KMS-11 (cell line): ENCODE data around the gene SLC1A7.

ENCODE experiments used
- H2AFZ ChIP-seq: fragments of 200-600 bp; sonication (generic); 2 replicates; pipeline ENCODE4 v1.6.1; 2016; ENCODE audit warnings: antibody characterized with exemption, mixed run types, low read depth
- H3K27ac ChIP-seq: fragments of 200-600 bp; sonication (generic); 2 replicates; pipeline ENCODE4 v1.6.1; 2016; ENCODE audit warnings: mild to moderate bottlenecking, mixed run types
- H3K27me3 ChIP-seq: fragments of 200-600 bp; sonication (generic); 2 replicates; pipeline ENCODE4 v1.6.1; 2017; ENCODE audit warnings: mild to moderate bottlenecking, low read depth, mixed run types, moderate library complexity; ENCODE audit not compliant: insufficient read depth
- H3K36me3 ChIP-seq: fragments of 200-600 bp; sonication (generic); 2 replicates; pipeline ENCODE4 v1.6.1; 2017; ENCODE audit warnings: mild to moderate bottlenecking, mixed run types; ENCODE audit not compliant: insufficient read depth
- H3K4me1 ChIP-seq: fragments of 200-600 bp; sonication (generic); 2 replicates; pipeline ENCODE4 v1.6.1; 2016; ENCODE audit warnings: mild to moderate bottlenecking, low read depth, mixed run types; ENCODE audit not compliant: poor library complexity, severe bottlenecking
- H3K4me2 ChIP-seq: fragments of 200-600 bp; sonication (generic); 2 replicates; pipeline ENCODE4 v1.7.0; 2016; ENCODE audit warnings: mild to moderate bottlenecking, mixed run types
- H3K4me3 ChIP-seq: fragments of 200-600 bp; sonication (generic); IDR thresholded peaks from 2 replicates; pipeline ENCODE4 v1.6.1; 2017; ENCODE audit warnings: low read depth, low read length, mixed read lengths; ENCODE audit not compliant: insufficient read depth
- H3K79me2 ChIP-seq: fragments of 200-600 bp; sonication (generic); 2 replicates; pipeline ENCODE4 v1.6.1; 2016; ENCODE audit warnings: low read depth, mixed run types; ENCODE audit not compliant: insufficient read depth
- H3K9ac ChIP-seq: fragments of 200-600 bp; sonication (generic); 2 replicates; pipeline ENCODE4 v1.6.1; 2016; ENCODE audit warnings: mild to moderate bottlenecking, mixed run types
- H4K20me1 ChIP-seq: fragments of 200-600 bp; sonication (generic); 2 replicates; pipeline ENCODE4 v1.6.1; 2016; ENCODE audit warnings: mild to moderate bottlenecking, mixed run types; ENCODE audit not compliant: insufficient read depth
- CTCF ChIP-seq: fragments of 200-600 bp; sonication (generic); conservative IDR thresholded peaks from 2 replicates; pipeline ENCODE4 v1.6.1; 2017; ENCODE audit warnings: low read depth, mild to moderate bottlenecking, antibody characterized with exemption, low read length, moderate library complexity, mixed read lengths

The SLC1A7 gene

GRCh38 chr1:53048960-53049573, 93.4 kb downstream of the SLC1A7 start:
- no peak overlapping the region for H3K27ac ChIP-seq
- H3K4me2 ChIP-seq: no peak overlapping the region
- H3K79me2 ChIP-seq: no peaks in the 10 kb centered on the region
- TF ChIP-seq CTCF: no peak
- H3K4me1 ChIP-seq: no peaks in the 10 kb centered on the region
- no peak overlapping the region for H3K4me3 ChIP-seq
- H2AFZ ChIP-seq: no peak overlapping the region
- no peaks in the 10 kb centered on the region for H4K20me1 ChIP-seq
- H3K9ac ChIP-seq: no peak overlapping the region
- no peaks in the 10 kb centered on the region for H3K27me3 ChIP-seq
- no peaks in the 10 kb centered on the region for H3K36me3 ChIP-seq

- H3K4me2 ChIP-seq: no peak overlapping the region
- H2AFZ ChIP-seq: no peak overlapping the region
- no peak overlapping the region for H3K4me3 ChIP-seq
- no peak overlapping the region for H3K9ac ChIP-seq
- no peaks in the 10 kb centered on the region for H3K4me1 ChIP-seq
- no peak for TF ChIP-seq CTCF
- no peaks in the 10 kb centered on the region for H3K36me3 ChIP-seq
- H4K20me1 ChIP-seq: no peaks in the 10 kb centered on the region
- no peak overlapping the region for H3K27ac ChIP-seq
- H3K27me3 ChIP-seq: no peaks in the 10 kb centered on the region
- H3K79me2 ChIP-seq: no peaks in the 10 kb centered on the region
Measured at GRCh38 chr1:53047737-53048736, 94.4 kb downstream of the SLC1A7 start.

- H3K36me3 ChIP-seq: no peaks in the 10 kb centered on the region
- no peaks in the 10 kb centered on the region for H3K27me3 ChIP-seq
- no peaks in the 10 kb centered on the region for H4K20me1 ChIP-seq
- H3K4me3 ChIP-seq: no peak overlapping the region
- no peak overlapping the region for H3K4me2 ChIP-seq
- no peak overlapping the region for H3K27ac ChIP-seq
- H2AFZ ChIP-seq: no peak overlapping the region
- no peak overlapping the region for H3K9ac ChIP-seq
- no peak for TF ChIP-seq CTCF
- no peaks in the 10 kb centered on the region for H3K4me1 ChIP-seq
- no peaks in the 10 kb centered on the region for H3K79me2 ChIP-seq
Measured at GRCh38 chr1:53046930-53047329, 95.5 kb downstream of the SLC1A7 start.

GRCh38 chr1:53044926-53045325, 97.5 kb downstream of the SLC1A7 start:
- no peak for TF ChIP-seq CTCF
- H3K4me2 ChIP-seq: no peak overlapping the region

More at GRCh38 chr1:53044926-53045325, 97.5 kb downstream of the SLC1A7 start:
- Histone ChIP-seq H3K27ac (no peak overlapping the region), H3K36me3 (no peaks in the 10 kb centered on the region), H4K20me1 (no peaks in the 10 kb centered on the region), H2AFZ (no peak overlapping the region), H3K27me3 (no peaks in the 10 kb centered on the region), H3K79me2 (no peaks in the 10 kb centered on the region), H3K9ac (no peak overlapping the region), H3K4me1 (no peaks in the 10 kb centered on the region), H3K4me3 (no peak overlapping the region)
